Measurements from ENCODE around the gene ABLIM1.

ABLIM1 gene

GRCh38 chr10:114663626-114664025, 5.6 kb upstream of the ABLIM1 start:
- Mint-ChIP-seq H3K4me1 (ENCODE audit: low read depth) (no peaks in the 10 kb centered on the region), H3K36me3 (ENCODE audit: low read depth) (no peaks in the 10 kb centered on the region), H3K4me3 (no peak overlapping the region), H3K9me3 (no peaks in the 10 kb centered on the region), H3K27me3 (peaks cover 2% of the 10 kb centered on the region), H3K27ac (no peak overlapping the region)

GRCh38 chr10:114662646-114663217, 4.7 kb upstream of the ABLIM1 start:
- no peak overlapping the region for H3K27ac Mint-ChIP-seq
- H3K27me3 Mint-ChIP-seq = peaks cover 3% of the 10 kb centered on the region
- no peaks in the 10 kb centered on the region for H3K9me3 Mint-ChIP-seq
- no peaks in the 10 kb centered on the region for H3K4me1 Mint-ChIP-seq (ENCODE audit: low read depth)
- no peak overlapping the region for H3K4me3 Mint-ChIP-seq
- H3K36me3 Mint-ChIP-seq (ENCODE audit: low read depth) = no peaks in the 10 kb centered on the region

GRCh38 chr10:114661212-114661880, 3.3 kb upstream of the ABLIM1 start:
- no peaks in the 10 kb centered on the region for H3K36me3 Mint-ChIP-seq (ENCODE audit: low read depth)
- peaks cover 3% of the 10 kb centered on the region for H3K27me3 Mint-ChIP-seq
- H3K4me1 Mint-ChIP-seq (ENCODE audit: low read depth) = no peaks in the 10 kb centered on the region
- no peak overlapping the region for H3K4me3 Mint-ChIP-seq
- H3K27ac Mint-ChIP-seq = no peak overlapping the region
- H3K9me3 Mint-ChIP-seq = no peaks in the 10 kb centered on the region

GRCh38 chr10:114655671-114656070, 2.4 kb downstream of the ABLIM1 start:
- H3K4me3 Mint-ChIP-seq = no peak overlapping the region
- H3K4me1 Mint-ChIP-seq (ENCODE audit: low read depth) = no peaks in the 10 kb centered on the region
- no peaks in the 10 kb centered on the region for H3K9me3 Mint-ChIP-seq
- H3K27ac Mint-ChIP-seq = no peak overlapping the region
- peaks cover 3% of the 10 kb centered on the region for H3K27me3 Mint-ChIP-seq
- no peaks in the 10 kb centered on the region for H3K36me3 Mint-ChIP-seq (ENCODE audit: low read depth)

GRCh38 chr10:114654822-114655575, 3.1 kb downstream of the ABLIM1 start:
- Mint-ChIP-seq H3K4me3 (no peak overlapping the region), H3K4me1 (ENCODE audit: low read depth) (no peaks in the 10 kb centered on the region), H3K36me3 (ENCODE audit: low read depth) (no peaks in the 10 kb centered on the region), H3K27ac (no peak overlapping the region), H3K27me3 (peaks cover 3% of the 10 kb centered on the region), H3K9me3 (no peaks in the 10 kb centered on the region)

GRCh38 chr10:114653926-114654325, 4.1 kb downstream of the ABLIM1 start:
- peaks cover 3% of the 10 kb centered on the region for H3K27me3 Mint-ChIP-seq

GRCh38 chr10:114652402-114653368, 5.4 kb downstream of the ABLIM1 start:
- Mint-ChIP-seq H3K36me3 (ENCODE audit: low read depth) (no peaks in the 10 kb centered on the region), H3K4me3 (no peak overlapping the region), H3K4me1 (ENCODE audit: low read depth) (no peaks in the 10 kb centered on the region), H3K27me3 (no peaks in the 10 kb centered on the region), H3K9me3 (no peaks in the 10 kb centered on the region), H3K27ac (no peak overlapping the region)

More at GRCh38 chr10:114653926-114654325, 4.1 kb downstream of the ABLIM1 start:
- Mint-ChIP-seq H3K4me3 (no peak overlapping the region), H3K27ac (no peak overlapping the region), H3K4me1 (ENCODE audit: low read depth) (no peaks in the 10 kb centered on the region), H3K9me3 (no peaks in the 10 kb centered on the region), H3K36me3 (ENCODE audit: low read depth) (no peaks in the 10 kb centered on the region)

GRCh38 chr10:114650831-114651230, 7.2 kb downstream of the ABLIM1 start:
- H3K9me3 Mint-ChIP-seq = no peaks in the 10 kb centered on the region
- no peaks in the 10 kb centered on the region for H3K4me1 Mint-ChIP-seq (ENCODE audit: low read depth)
- H3K27ac Mint-ChIP-seq = no peak overlapping the region
- H3K4me3 Mint-ChIP-seq = no peak overlapping the region
- no peaks in the 10 kb centered on the region for H3K27me3 Mint-ChIP-seq
- no peaks in the 10 kb centered on the region for H3K36me3 Mint-ChIP-seq (ENCODE audit: low read depth)

GRCh38 chr10:114650266-114650665, 7.8 kb downstream of the ABLIM1 start:
- H3K4me1 Mint-ChIP-seq (ENCODE audit: low read depth) = no peaks in the 10 kb centered on the region
- H3K4me3 Mint-ChIP-seq = no peak overlapping the region
- H3K27ac Mint-ChIP-seq = no peak overlapping the region
- H3K27me3 Mint-ChIP-seq = no peaks in the 10 kb centered on the region
- no peaks in the 10 kb centered on the region for H3K36me3 Mint-ChIP-seq (ENCODE audit: low read depth)
- H3K9me3 Mint-ChIP-seq = no peaks in the 10 kb centered on the region

- no peak overlapping the region for H3K4me3 Mint-ChIP-seq
- H3K36me3 Mint-ChIP-seq (ENCODE audit: low read depth) = no peaks in the 10 kb centered on the region
- H3K9me3 Mint-ChIP-seq = no peaks in the 10 kb centered on the region
- no peaks in the 10 kb centered on the region for H3K27me3 Mint-ChIP-seq
- H3K4me1 Mint-ChIP-seq (ENCODE audit: low read depth) = no peaks in the 10 kb centered on the region
- H3K27ac Mint-ChIP-seq = no peak overlapping the region
Measured at GRCh38 chr10:114649217-114649903, 8.7 kb downstream of the ABLIM1 start.

GRCh38 chr10:114648368-114648767, 9.7 kb downstream of the ABLIM1 start:
- Mint-ChIP-seq H3K36me3 (ENCODE audit: low read depth) (no peaks in the 10 kb centered on the region), H3K4me3 (no peak overlapping the region), H3K27me3 (no peaks in the 10 kb centered on the region), H3K9me3 (no peaks in the 10 kb centered on the region), H3K4me1 (ENCODE audit: low read depth) (no peaks in the 10 kb centered on the region), H3K27ac (no peak overlapping the region)

- Mint-ChIP-seq H3K27me3 (no peaks in the 10 kb centered on the region), H3K9me3 (no peaks in the 10 kb centered on the region), H3K4me3 (no peak overlapping the region), H3K27ac (no peak overlapping the region), H3K36me3 (ENCODE audit: low read depth) (no peaks in the 10 kb centered on the region), H3K4me1 (ENCODE audit: low read depth) (no peaks in the 10 kb centered on the region)
Measured at GRCh38 chr10:114647545-114648138, 10.4 kb downstream of the ABLIM1 start.

- Mint-ChIP-seq H3K4me3 (no peak overlapping the region), H3K4me1 (ENCODE audit: low read depth) (no peaks in the 10 kb centered on the region), H3K27ac (no peak overlapping the region), H3K9me3 (no peaks in the 10 kb centered on the region), H3K36me3 (ENCODE audit: low read depth) (no peaks in the 10 kb centered on the region), H3K27me3 (no peaks in the 10 kb centered on the region)
Measured at GRCh38 chr10:114646426-114646825, 11.6 kb downstream of the ABLIM1 start.

GRCh38 chr10:114645706-114646105, 12.4 kb downstream of the ABLIM1 start:
- Mint-ChIP-seq H3K9me3 (no peaks in the 10 kb centered on the region), H3K27ac (no peak overlapping the region), H3K36me3 (ENCODE audit: low read depth) (no peaks in the 10 kb centered on the region), H3K4me3 (no peak overlapping the region), H3K27me3 (no peaks in the 10 kb centered on the region), H3K4me1 (ENCODE audit: low read depth) (no peaks in the 10 kb centered on the region)
